Dedifferentiated amniotic fluid mesenchymal stem cell (primary cell): ENCODE measurements around the gene PDE6C.

Experiments
- DNase-seq: peaks from one replicate; pipeline ENCODE4 v3.0.0-alpha.2; 2016; ENCODE audit errors: extremely low spot score

PDE6C gene

DNA sequence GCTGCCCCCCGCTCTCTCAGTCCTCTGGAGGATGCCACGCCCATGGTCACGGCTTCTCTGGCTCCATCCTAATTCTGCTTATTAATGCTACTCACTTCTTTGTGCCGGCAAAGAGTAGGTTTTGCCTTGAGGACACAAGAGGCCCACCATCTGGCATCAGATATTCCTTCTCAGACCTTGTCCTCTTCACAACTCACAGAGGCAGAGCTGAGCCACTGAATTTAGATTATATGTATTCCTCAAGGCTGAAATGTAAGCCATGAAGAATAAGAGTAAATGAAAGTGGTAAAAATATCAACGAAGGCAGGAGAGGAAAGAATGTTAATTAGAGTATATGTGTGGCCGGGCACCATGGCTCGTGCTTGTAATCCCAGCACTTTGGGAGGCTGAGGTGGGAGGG lies 17.8 kb upstream of the PDE6C start:
- no peak for DNase-seq

- DNase-seq, result no peak
These were observed 16.8 kb upstream of the PDE6C start for GRCh38 chr10:93595378-93596161.

- no peak for DNase-seq
These were observed 15.8 kb upstream of the PDE6C start for GRCh38 chr10:93596539-93596938.

GRCh38 chr10:93597075-93597599 lies 15.2 kb upstream of the PDE6C start:
- DNase-seq, result no peak

DNA sequence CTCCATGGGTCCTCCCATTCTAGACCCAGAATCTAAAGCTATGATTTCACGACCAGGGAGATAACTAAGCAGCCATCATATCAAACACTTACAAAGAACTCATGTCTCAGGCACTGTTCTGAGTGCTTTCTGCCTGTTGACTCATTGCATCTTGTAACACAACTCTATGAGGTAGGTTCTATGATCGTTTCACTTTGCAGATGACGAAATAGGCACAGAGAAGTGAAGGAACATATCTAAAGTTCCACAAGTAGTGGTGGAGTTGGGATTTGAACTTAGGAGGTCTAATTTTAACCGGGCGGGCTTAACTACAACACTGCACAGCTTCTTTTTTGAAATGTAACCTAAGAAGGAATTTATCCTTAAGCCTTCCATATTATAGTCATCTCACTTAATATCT lies 14.2 kb upstream of the PDE6C start:
- no peak for DNase-seq

DNA sequence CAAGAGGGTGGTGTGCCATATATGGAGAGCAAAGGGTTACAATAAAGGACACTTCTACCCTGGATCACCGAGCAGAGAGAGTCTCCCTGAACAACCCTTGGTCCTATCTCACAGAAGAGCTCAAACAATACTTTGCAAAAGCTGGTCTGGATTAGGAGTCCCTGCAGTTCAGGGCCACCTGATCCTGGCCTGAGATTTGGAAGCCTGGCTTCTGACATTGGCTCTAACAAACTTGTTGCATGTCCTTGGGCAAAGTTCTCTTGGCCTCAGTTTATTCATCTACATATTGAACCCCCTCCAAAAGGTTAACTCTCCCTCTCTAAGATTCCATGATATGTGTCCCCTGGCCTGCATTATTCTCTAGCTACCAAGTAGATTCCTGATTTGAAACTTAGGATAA lies 13.0 kb upstream of the PDE6C start:
- no peak for DNase-seq

DNA sequence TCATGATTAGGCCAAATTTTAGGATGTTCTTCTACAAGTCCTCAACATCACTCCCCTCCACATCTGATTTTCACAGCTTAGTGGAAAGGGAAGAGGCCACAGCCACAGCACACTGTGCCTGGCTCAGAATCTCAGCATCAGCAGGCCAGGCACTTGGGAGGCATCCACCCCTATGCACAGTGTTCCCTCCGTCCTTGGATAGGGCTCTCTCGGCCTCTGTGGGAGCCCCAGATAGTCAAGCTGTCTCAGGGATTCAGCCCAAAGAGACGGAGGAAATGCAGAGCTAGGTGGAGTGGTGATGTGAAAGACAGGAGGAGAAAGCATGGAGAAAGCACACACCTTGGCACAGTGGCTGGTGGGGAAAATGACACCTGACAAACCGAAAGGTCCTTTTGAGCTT lies 12.6 kb upstream of the PDE6C start:
- DNase-seq, result no peak

DNA sequence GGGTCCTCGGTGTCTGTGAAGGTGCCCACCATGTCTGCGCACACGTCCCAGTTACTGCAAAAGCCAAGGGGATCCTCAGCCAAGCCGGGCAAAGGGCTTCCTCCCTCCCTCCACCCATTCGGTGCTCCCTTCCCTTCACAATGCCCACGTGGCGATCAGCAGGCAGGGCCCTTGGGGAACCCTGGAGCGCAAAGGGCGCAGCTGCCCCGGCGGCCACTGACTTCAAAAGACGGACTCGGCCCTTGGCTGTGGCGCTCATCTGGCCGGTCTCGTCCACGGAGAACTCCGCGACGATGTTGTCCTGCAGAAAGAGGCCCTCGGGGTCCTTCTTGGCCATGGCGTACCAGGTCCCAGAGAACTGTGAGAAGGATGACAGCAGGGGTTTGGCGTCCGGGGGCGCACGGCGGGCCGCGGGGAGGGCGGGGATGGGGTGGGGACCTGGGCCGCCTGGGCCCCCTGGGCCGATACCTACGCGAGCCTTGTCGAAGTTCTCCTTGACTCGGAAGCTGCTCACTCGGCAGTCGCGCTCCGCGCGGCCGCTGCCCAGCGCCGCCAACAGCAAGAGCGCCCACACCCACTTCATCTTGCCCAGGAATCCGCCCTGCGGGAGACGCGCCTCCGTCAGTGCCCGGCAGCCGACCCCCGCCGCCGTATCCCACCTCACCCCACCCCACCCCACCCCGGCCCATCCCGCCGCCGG lies 11.7 kb upstream of the PDE6C start:
- DNase-seq, result no peak

DNA sequence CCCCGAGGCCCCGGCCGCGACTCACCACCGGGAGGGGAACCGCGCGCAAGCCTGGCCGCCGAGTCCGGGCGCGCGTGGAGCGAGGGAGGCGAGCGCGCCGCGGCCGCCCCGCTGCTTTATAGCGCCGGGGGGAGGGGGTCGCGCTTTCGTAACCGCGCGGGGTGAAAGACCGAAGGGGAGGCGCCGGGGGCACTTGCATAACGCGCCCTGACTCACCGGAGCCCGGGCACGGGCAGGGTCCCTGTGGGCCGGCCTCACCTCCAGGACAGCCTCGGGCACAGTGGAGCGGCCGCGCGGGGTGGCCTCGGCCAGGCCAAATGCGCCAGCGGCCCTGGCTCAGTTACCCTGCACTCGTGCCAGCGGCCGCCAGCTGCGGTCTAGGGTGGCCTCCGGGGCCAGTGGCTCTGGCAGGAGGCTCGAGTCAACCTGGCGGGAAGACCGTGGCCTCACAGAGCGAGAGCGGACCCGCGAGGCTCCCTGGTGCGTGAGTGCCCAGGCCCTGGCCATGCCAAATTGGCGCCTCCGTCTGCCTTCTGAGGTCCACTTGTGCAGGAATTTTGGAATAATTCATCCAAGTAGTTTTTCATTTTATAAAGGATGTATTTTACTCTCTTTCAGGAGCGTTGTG lies 11.1 kb upstream of the PDE6C start, which contains the start of gene RBP4:
Gene RBP4 (minus strand): TSS at position 90 of the 628 bp plus-strand sequence. CDS start 207 bp downstream, outside the sequence.
- no peak for DNase-seq

- DNase-seq, result no peak
These were observed 10.6 kb upstream of the PDE6C start for GRCh38 chr10:93601774-93602162.

DNA sequence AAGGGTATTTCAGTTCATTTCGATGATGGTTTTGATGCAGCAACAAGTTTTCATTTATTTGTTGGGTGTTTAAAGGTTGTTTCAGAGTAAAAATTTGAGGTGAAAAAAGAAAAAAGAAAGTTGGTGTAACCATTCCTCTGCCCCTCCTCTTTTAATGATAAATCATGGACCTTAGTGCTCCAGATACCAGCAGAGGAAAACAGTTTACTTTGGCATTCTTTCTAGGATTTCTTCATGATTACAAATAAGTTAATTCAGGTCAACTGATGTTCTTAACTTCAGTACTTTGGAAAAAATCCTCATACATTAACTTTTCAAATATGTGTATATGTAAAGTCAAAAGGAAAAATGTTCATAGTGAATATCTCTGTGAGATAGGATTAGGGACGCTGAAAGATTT lies 9.3 kb upstream of the PDE6C start:
- no peak for DNase-seq

DNA sequence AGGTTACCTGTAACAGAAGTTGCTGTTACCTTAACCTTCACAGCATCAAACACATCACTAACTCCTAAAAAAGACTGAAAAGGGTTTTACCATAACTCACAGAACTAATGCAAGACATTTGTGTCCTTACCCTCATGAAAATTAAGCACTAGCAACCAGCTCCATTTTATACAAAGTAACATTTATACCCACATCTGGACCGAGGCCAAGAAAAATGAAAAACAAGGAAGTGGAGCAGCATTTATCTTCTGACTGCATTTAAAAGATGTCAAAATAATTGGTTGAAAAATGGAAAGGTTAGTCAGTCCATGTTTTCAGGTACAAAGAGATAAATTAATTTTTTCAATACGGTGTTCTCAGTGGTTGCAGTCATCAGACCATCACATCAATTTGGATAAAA lies 8.2 kb upstream of the PDE6C start:
- DNase-seq, result no peak

DNA sequence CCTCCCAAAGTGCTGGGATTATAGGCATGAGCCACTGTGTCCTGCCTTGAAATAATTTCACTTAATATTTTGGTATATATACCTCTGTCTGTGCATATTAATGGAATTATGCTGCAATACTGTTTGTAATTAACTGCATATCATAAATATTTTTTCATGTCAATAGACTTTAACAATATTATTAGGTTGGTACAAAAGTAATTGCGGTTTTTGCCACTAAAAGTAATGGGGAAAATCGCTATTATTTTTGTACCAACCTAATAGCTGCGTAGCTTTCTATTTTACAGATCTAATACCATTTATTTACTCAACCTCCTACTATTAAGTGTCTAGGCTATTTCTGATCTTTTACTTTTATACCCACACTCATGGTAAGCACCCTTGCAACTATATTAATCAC lies 3.9 kb upstream of the PDE6C start:
- no peak for DNase-seq

DNA sequence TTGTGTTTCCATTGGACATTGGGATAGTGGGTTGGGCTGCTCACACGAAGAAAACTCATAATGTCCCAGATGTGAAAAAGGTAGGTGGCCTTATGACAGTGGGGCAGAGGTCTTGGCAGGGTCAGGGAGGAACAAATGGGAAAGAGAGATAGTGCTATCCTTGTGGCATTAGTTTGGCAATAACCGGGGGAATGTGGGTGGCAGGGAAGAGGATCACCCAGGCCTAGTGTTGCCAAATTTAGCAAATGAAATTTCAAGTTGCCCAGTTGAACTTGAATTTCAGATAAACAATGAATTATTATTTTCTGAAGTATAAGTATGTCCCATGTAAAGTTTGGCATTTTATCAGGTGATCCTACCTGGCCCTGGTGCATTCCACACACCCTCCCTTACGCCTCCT lies 789 bp downstream of the PDE6C start:
- no peak for DNase-seq

GRCh38 chr10:93614101-93614825 lies 1.9 kb downstream of the PDE6C start:
- DNase-seq, result no peak

GRCh38 chr10:93615576-93616235 lies 3.4 kb downstream of the PDE6C start:
- DNase-seq, result no peak

DNA sequence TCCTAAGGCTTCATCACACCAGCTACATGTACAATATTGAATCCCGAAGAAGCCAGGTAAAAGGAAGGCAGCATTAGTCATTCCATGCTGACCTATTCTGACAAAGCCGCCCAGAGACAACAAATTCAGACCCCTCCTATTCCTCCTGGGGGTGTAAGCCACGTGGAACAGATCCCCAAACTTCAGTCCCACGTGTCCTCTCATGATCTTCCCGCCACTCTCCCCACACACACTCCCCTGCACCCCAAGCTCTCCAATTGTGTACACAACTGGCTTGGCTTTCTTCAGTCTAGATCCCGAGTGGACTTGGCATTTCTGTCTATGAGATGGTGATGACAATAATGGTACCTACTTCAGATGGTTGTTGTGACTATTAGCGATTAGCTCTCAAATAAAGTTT lies 8.6 kb downstream of the PDE6C start:
- no peak for DNase-seq

DNA sequence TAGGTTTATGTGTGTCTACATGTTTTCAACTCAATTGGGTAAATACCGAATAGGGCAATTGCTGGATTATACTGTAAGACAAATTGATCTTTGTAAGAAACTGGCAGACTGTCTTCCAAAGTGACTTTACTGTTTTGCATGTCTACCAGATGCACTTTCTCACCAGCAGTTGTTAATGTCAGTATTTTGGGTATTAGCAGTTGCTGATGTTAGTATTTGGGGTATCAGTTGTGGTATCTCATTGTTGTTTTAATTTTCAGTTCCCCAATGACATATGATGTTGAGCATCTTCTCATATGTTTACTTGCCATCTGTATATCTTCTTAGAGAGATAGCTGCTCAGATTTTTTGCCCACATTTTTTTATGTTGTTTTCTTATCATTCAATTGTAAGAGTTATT lies 10.6 kb downstream of the PDE6C start:
- DNase-seq, result no peak

DNA sequence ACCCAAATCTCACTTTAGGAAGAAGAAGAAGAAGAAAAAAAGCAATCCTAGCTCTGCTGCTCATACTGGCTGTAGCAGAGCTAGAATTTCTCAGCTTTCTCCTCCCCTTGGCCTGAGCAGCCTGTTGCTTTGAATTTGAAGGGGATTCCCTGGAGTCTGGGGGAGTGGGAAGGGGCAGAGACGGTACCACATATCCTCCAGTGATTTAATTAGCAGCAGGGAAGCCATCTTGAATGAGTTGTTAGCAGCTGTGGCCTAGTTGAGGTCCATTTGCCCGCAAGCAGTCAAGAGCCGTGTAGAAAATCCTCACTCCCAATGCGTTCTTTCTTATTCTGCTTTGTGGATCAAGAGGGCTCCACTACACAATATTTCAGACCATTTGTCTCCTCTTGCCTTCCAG lies 16.5 kb downstream of the PDE6C start:
- DNase-seq, result no peak

GRCh38 chr10:93629647-93630305 lies 17.4 kb downstream of the PDE6C start:
- DNase-seq, result no peak
